GM12874 (cell line): ENCODE data around the gene DNAAF6.

ENCODE experiments used
- CTCF ChIP-seq: IDR thresholded peaks from 2 replicates; pipeline ENCODE4 v1.5.1; 2011; ENCODE audit warnings: low read depth, mild to moderate bottlenecking, control low read depth, low read length, moderate library complexity; ENCODE audit not compliant: insufficient read depth

DNAAF6 gene

GRCh38 chrX:107272431-107272921, 66.1 kb downstream of the DNAAF6 start:
- TF ChIP-seq CTCF: 0 out of 2 replicates have a peak, but pooled peaks have one; percentile 4

- TF ChIP-seq CTCF: no peak
Observed at GRCh38 chrX:107273795-107274194, 67.4 kb downstream of the DNAAF6 start.

DNA sequence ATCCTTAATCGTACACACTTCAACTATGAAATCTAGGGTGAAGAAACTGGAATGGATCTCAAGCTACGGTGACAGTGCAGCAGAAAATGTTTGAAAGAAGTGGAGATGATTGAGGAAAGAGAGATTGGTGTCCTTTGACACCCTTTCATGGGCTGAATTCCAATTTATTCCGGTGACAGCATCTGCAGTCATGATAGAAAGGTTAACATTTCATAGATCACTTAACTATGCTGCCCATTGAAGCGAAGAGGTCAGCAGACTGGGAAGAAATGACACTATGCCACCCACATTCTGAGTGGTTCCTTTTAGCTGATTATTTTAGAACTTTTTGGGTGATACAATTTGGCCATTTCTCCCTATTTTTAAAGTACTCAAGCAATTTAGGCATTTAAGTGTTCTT, 82.3 kb downstream of the DNAAF6 start:
- TF ChIP-seq CTCF: no peak

DNA sequence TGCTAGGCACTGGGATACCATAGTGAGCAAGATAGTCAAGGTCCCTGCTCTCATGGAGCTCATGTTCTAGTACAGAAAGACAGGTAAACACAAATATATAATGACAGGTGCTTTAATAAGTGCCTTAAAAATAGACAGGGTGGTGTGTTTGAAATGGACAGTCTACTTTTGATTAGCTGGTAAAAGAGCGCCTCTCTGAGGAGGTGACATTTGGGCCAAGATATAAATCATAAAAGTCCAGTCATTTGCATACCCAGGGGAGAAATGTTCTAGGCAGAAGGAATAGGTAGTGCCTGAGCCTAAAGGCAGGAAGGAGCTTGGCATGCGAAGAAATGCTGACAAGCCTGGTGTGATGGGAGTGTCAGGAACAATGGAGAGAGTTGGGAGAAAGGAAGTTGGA, 83.6 kb downstream of the DNAAF6 start:
- TF ChIP-seq CTCF: no peak

DNA sequence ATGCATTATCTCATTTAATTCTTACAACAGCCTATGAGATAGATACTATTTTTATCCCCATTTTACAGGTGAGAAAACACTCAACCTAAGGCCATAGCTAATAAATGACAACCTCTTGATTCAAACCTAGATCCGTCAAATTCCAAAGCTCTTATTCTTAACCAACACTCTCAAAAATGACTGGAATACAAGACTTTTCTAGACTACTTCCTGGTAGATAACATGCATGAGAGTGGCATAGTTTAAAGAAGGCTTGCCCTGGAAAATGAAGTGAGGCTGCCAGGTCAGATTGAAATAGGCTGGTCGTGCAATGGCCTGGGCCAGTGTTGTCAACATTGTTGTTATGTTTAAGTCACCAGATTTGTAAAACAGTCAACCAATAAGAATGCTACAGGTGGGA, 86.6 kb downstream of the DNAAF6 start:
- TF ChIP-seq CTCF: no peak
